Panc1 (cell line): Measurements from ENCODE around the gene KRTAP5-9. TPM values are rescaled to one million over a fixed set of nuclear protein-coding genes. Genes with fewer than 3 reads are reported as not detected.

Source experiments
- ATAC-seq: fragments of 200-7000 bp; cut with Tn5 transposase; 2 replicates; pipeline ENCODE4 v1.9.1; 2020; ENCODE audit warnings: mild to moderate bottlenecking, moderate library complexity
- BruUV-seq: library from RNA; stranded (reverse); fragments of 400-500 nt; replicated peaks from 2 replicates; lab custom pipeline; 2021; lab: Mats Ljungman, UMichigan
- CTCF ChIA-PET: fragments of 300-600 bp; sonication (Branson Sonifier 250); formaldehyde crosslinking; loops from one replicate; lab custom pipeline; 2022; ENCODE audit warnings: antibody characterized with exemption; lab: Charles Lee
- POLR2A ChIA-PET: fragments of 300-600 bp; sonication (Branson Sonifier 250); formaldehyde crosslinking; loops from one replicate; lab custom pipeline; 2022; ENCODE audit warnings: antibody characterized with exemption; lab: Charles Lee
- DNase-seq: peaks from one replicate; pipeline ENCODE4 v3.0.0-alpha.2; 2010; ENCODE audit warnings: low read depth, low spot score
- H3K27ac ChIP-seq: 2 replicates; pipeline ENCODE4 v1.5.1; 2011; ENCODE audit warnings: mild to moderate bottlenecking, low read length, inconsistent platforms
- H3K27me3 ChIP-seq: fragments of 200-500 bp; sonication (Bioruptor generic); 2 replicates; pipeline ENCODE4 v1.6.0; 2014; ENCODE audit warnings: low read length, inconsistent platforms; ENCODE audit not compliant: control insufficient read depth, insufficient read depth
- H3K36me3 ChIP-seq: fragments of 200-500 bp; sonication (Bioruptor generic); 2 replicates; pipeline ENCODE4 v1.5.1; 2014; ENCODE audit warnings: inconsistent platforms, mild to moderate bottlenecking, low read length, moderate library complexity; ENCODE audit not compliant: control insufficient read depth, insufficient read depth
- H3K4me1 ChIP-seq: 2 replicates; pipeline ENCODE4 v1.5.1; 2011; ENCODE audit warnings: inconsistent platforms, mild to moderate bottlenecking, low read length, moderate library complexity; ENCODE audit not compliant: control insufficient read depth, insufficient read depth
- H3K4me3 ChIP-seq, 2 experiments: 2 replicates each; pipeline ENCODE4 v1.5.1; 2011 to 2012; ENCODE audit warnings: low read depth in 2 of 2, low read length in 2 of 2, mild to moderate bottlenecking in 2 of 2, inconsistent platforms in 1 of 2, moderate library complexity in 1 of 2
- H3K9me3 ChIP-seq: fragments of 200-500 bp; sonication (Bioruptor generic); 2 replicates; pipeline ENCODE4 v1.5.1; 2014; ENCODE audit warnings: low read depth, mild to moderate bottlenecking, inconsistent platforms, low read length, moderate library complexity; ENCODE audit not compliant: control insufficient read depth, insufficient read depth
- POLR2AphosphoS5 ChIP-seq: IDR thresholded peaks from 2 replicates; pipeline ENCODE4 v1.6.1; 2012; ENCODE audit warnings: mild to moderate bottlenecking, low read depth, low read length, moderate library complexity
- SIN3A ChIP-seq: IDR thresholded peaks from 2 replicates; pipeline ENCODE4 v1.6.1; 2012; ENCODE audit warnings: low read depth, mild to moderate bottlenecking, low read length, moderate library complexity, borderline replicate concordance; ENCODE audit not compliant: insufficient read depth
- TCF7L2 ChIP-seq: IDR thresholded peaks from 2 replicates; pipeline ENCODE4 v1.6.1; 2011; ENCODE audit warnings: mild to moderate bottlenecking, low read depth, low read length, inconsistent platforms
- in situ Hi-C: cut with HindIII; loops from 2 replicates; pipeline ENCODE4 v1.10.0; 2016; ENCODE audit warnings: low sequenced_read_pairs, low pct_unique_long_range_greater_than_20kb
- intact Hi-C: fragments of 100-400 bp; cut with micrococcal nuclease; formaldehyde crosslinking; loops from one replicate; pipeline ENCODE4 v1.10.0; 2022; ENCODE audit not compliant: unreplicated experiment
- total RNA-seq: library from RNA; stranded (reverse); gene quantifications from one replicate; pipeline ENCODE4 v1.2.1, GENCODE V29; 2021; ENCODE audit not compliant: unreplicated experiment
- TF ChIP-seq, protein P1 (sequence below): fragments of 450-650 bp; IDR thresholded peaks from 2 replicates; pipeline ENCODE4 v1.5.1; 2017; ENCODE audit warnings: mild to moderate bottlenecking
- TF ChIP-seq, protein P2 (sequence below), 2 experiments: IDR thresholded peaks; 2 replicates each; pipeline ENCODE4 v1.6.1; 2011 to 2012; ENCODE audit warnings: low read depth in 2 of 2, control low read depth in 1 of 2, low read length in 1 of 2, mild to moderate bottlenecking in 1 of 2, moderate library complexity in 1 of 2; ENCODE audit not compliant: insufficient read depth in 1 of 2

The KRTAP5-9 gene
- total RNA-seq, 1 experiment from 2014 or later, result not detected

DNA sequence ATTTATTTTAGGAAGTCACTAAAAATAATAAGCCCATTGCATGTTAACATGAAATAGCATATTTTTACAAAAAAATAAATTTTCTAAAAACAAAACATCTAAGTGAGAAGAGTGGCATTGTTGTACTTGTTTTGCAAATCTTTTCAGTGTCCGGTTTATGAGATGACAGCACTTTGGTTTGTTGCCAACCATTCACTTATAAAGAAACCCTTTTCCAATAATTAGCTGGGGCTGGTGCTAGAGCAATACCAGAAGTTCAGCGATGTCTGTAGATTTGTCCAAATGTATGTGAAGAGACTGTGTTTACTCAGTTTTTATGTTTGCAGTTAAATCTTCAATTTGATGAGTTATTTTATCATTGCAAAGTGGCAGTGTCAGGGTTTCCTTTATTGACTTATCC is 43.2 kb upstream of the KRTAP5-9 start:
- H3K27me3 ChIP-seq, result no peaks in the 10 kb centered on the region
- TF ChIP-seq, protein P1, sequence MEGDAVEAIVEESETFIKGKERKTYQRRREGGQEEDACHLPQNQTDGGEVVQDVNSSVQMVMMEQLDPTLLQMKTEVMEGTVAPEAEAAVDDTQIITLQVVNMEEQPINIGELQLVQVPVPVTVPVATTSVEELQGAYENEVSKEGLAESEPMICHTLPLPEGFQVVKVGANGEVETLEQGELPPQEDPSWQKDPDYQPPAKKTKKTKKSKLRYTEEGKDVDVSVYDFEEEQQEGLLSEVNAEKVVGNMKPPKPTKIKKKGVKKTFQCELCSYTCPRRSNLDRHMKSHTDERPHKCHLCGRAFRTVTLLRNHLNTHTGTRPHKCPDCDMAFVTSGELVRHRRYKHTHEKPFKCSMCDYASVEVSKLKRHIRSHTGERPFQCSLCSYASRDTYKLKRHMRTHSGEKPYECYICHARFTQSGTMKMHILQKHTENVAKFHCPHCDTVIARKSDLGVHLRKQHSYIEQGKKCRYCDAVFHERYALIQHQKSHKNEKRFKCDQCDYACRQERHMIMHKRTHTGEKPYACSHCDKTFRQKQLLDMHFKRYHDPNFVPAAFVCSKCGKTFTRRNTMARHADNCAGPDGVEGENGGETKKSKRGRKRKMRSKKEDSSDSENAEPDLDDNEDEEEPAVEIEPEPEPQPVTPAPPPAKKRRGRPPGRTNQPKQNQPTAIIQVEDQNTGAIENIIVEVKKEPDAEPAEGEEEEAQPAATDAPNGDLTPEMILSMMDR, result no peak
- TF ChIP-seq SIN3A (no peak), TCF7L2 (no peak), POLR2AphosphoS5 (no peak)
- TF ChIP-seq, protein P2, sequence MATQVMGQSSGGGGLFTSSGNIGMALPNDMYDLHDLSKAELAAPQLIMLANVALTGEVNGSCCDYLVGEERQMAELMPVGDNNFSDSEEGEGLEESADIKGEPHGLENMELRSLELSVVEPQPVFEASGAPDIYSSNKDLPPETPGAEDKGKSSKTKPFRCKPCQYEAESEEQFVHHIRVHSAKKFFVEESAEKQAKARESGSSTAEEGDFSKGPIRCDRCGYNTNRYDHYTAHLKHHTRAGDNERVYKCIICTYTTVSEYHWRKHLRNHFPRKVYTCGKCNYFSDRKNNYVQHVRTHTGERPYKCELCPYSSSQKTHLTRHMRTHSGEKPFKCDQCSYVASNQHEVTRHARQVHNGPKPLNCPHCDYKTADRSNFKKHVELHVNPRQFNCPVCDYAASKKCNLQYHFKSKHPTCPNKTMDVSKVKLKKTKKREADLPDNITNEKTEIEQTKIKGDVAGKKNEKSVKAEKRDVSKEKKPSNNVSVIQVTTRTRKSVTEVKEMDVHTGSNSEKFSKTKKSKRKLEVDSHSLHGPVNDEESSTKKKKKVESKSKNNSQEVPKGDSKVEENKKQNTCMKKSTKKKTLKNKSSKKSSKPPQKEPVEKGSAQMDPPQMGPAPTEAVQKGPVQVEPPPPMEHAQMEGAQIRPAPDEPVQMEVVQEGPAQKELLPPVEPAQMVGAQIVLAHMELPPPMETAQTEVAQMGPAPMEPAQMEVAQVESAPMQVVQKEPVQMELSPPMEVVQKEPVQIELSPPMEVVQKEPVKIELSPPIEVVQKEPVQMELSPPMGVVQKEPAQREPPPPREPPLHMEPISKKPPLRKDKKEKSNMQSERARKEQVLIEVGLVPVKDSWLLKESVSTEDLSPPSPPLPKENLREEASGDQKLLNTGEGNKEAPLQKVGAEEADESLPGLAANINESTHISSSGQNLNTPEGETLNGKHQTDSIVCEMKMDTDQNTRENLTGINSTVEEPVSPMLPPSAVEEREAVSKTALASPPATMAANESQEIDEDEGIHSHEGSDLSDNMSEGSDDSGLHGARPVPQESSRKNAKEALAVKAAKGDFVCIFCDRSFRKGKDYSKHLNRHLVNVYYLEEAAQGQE (IDR thresholded peaks at IDR 0.05; ENCODE audit: insufficient read depth in 1 of 2, low read depth in 2 of 2, low read length in 1 of 2), result no peak
- ATAC-seq, result no peak
- in situ Hi-C loops (no loop called here), intact Hi-C loops (no loop called here)
- H3K4me1 ChIP-seq, result no peaks in the 10 kb centered on the region
- H3K36me3 ChIP-seq, result no peaks in the 10 kb centered on the region
- POLR2A ChIA-PET, result no interaction called here
- no peak overlapping the region for H3K4me3 ChIP-seq
- no peak overlapping the region for H3K27ac ChIP-seq
- DNase-seq, result no peak
- CTCF ChIA-PET, result no interaction called here
- no peaks in the 10 kb centered on the region for H3K9me3 ChIP-seq
- no TSS peak for BruUV-seq

DNA sequence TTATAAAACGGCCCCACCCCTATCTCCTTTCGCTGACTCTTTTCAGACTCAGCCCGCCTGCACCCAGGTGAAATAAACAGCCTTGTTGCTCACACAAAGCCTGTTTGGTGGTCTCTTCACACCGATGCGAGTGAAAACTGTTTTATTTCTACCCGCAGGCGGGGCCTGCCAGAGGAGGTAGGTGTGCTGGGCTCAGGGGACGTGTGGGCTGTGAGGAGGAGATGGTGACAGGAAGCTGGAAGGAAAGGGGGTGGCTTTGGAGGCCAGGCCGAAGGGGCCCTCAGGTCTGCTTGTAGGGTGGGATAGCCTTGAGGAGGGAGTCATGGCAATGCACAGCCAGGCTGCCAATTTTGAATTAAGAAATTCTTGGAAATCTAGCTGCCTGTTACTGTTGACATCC is 42.4 kb upstream of the KRTAP5-9 start:
- POLR2A ChIA-PET, result no interaction called here

More for the DNA sequence above, 42.4 kb upstream of the KRTAP5-9 start:
- DNase-seq (no peak), ATAC-seq (no peak)
- Histone ChIP-seq H3K27ac (no peak overlapping the region), H3K36me3 (no peaks in the 10 kb centered on the region), H3K4me1 (no peaks in the 10 kb centered on the region), H3K9me3 (no peaks in the 10 kb centered on the region), H3K4me3 (no peak overlapping the region), H3K27me3 (no peaks in the 10 kb centered on the region)
- CTCF ChIA-PET, result no interaction called here
- in situ Hi-C loops, result no loop called here
- BruUV-seq, result no TSS peak
- TF ChIP-seq, protein P2 (IDR thresholded peaks at IDR 0.05; ENCODE audit: insufficient read depth in 1 of 2, low read depth in 2 of 2, low read length in 1 of 2), result no peak
- no peak for TF ChIP-seq TCF7L2
- TF ChIP-seq, protein P1, result no peak
- no peak for TF ChIP-seq SIN3A
- no peak for TF ChIP-seq POLR2AphosphoS5
- intact Hi-C loops, result no loop called here
